Esophagus muscularis mucosa (tissue), 4 donors: ENCODE results near the gene PREX1. TPM values are rescaled to one million over a fixed set of nuclear protein-coding genes. Genes with fewer than 3 reads are reported as not detected.
A peak's percentile ranks its signal among the peaks of the same experiment; 100 is the strongest.

ENCODE experiments used
- DNase-seq: peaks from one replicate; pipeline ENCODE4 v3.0.0-alpha.2; 2017; ENCODE audit errors: extremely low spot score
- H3K27ac ChIP-seq, 4 donors: fragments of 200-600 bp; sonication (generic); replicated peaks in 1 of 4; 1 replicate in 3 of 4; 2 replicates in 1 of 4; pipeline ENCODE4 v1.5.1; 2016 to 2019; ENCODE audit warnings: mild to moderate bottlenecking in 1 of 4
- H3K27me3 ChIP-seq, 4 donors: fragments of 200-600 bp; sonication (generic); one replicate each; pipeline versions ENCODE4 v1.5.1 to v1.6.0; 2016 to 2019
- H3K36me3 ChIP-seq, 4 donors: fragments of 200-600 bp; sonication (generic); one replicate each; pipeline ENCODE4 v1.5.1; 2016 to 2019
- H3K4me1 ChIP-seq, 4 donors: fragments of 200-600 bp; sonication (generic); one replicate each; pipeline ENCODE4 v1.5.1; 2016 to 2019
- H3K4me3 ChIP-seq, 4 donors: fragments of 200-600 bp; sonication (generic); 1 replicate in 2 of 4; 2 replicates in 2 of 4; pipeline ENCODE4 v1.5.1; 2016 to 2019; ENCODE audit warnings: mild to moderate bottlenecking in 4 of 4, moderate library complexity in 1 of 4
- H3K9me3 ChIP-seq, 4 donors: fragments of 200-600 bp; sonication (generic); 1 replicate in 3 of 4; 2 replicates in 1 of 4; pipeline ENCODE4 v1.5.1; 2016 to 2019
- CTCF ChIP-seq, 3 experiments: fragments of 200-600 bp in 2 of 3; fragments of 450-650 bp in 1 of 3; sonication (generic) in 2 of 3; IDR thresholded peaks; one replicate each; pipeline ENCODE4 v1.5.1; 2017 to 2019; ENCODE audit warnings: antibody characterized with exemption in 3 of 3, mild to moderate bottlenecking in 2 of 3, moderate library complexity in 1 of 3
- EP300 ChIP-seq: sonication (generic); formaldehyde crosslinking; IDR thresholded peaks from one replicate; pipeline ENCODE4 v1.6.1; 2017; ENCODE audit warnings: antibody characterized with exemption
- POLR2A ChIP-seq: fragments of 450-650 bp; IDR thresholded peaks from one replicate; pipeline ENCODE4 v1.6.1; 2017; ENCODE audit warnings: antibody characterized with exemption, moderate library complexity, mild to moderate bottlenecking, low read depth
- POLR2AphosphoS5 ChIP-seq, 2 donors: sonication (generic); formaldehyde crosslinking; IDR thresholded peaks; one replicate each; pipeline ENCODE4 v1.6.1; 2017; ENCODE audit warnings: antibody characterized with exemption in 2 of 2
- WGBS: methylation state at CpG from one replicate; pipeline ENCODE4 v1.1.5; 2018; 5-methylcytosine and 5-hydroxymethylcytosine counted together
- intact Hi-C: fragments of 100-400 bp; cut with DNase I; formaldehyde crosslinking; loops from one replicate; pipeline ENCODE4 v1.15.1; 2023
- total RNA-seq, 4 donors: library from RNA; depleted of rRNA; stranded (reverse); fragments of >200 nt; gene quantifications; one replicate each; pipeline versions ENCODE4 v1.1.0 to v1.2.1, GENCODE V29; 2016

PREX1 gene
- total RNA-seq, 4 donors from 2014 or later, result 20.8 to 37.1 (median 24.3) TPM

- H3K27me3 ChIP-seq, result no peaks in the 10 kb centered on the region
- intact Hi-C loops, result no loop called here
- peaks cover 0 to 94% (median 69%) of the 10 kb centered on the region in 4 donors for H3K36me3 ChIP-seq
- no peak for TF ChIP-seq POLR2A
- no peak for TF ChIP-seq EP300
- no peak for TF ChIP-seq CTCF (IDR thresholded peaks at IDR 0.05)
- TF ChIP-seq POLR2AphosphoS5 (IDR thresholded peaks at IDR 0.05), result no peak
- H3K27ac ChIP-seq, result no peak overlapping the region
- no peaks in the 10 kb centered on the region for H3K4me1 ChIP-seq
- no peaks in the 10 kb centered on the region for H3K9me3 ChIP-seq
- 96% methylated on average over 5 of the region's 5 CpGs for WGBS
- H3K4me3 ChIP-seq, result no peak overlapping the region
- no peak for DNase-seq
Measured at GRCh38 chr20:48639899-48640298, 187.9 kb downstream of the PREX1 start.

GRCh38 chr20:48638546-48638945 lies 189.3 kb downstream of the PREX1 start:
- no peaks in the 10 kb centered on the region for H3K9me3 ChIP-seq
- TF ChIP-seq CTCF (IDR thresholded peaks at IDR 0.05) (no peak), EP300 (no peak), POLR2A (no peak), POLR2AphosphoS5 (IDR thresholded peaks at IDR 0.05) (no peak)
- no peak for DNase-seq
- no peaks in the 10 kb centered on the region for H3K27me3 ChIP-seq
- intact Hi-C loops, result no loop called here
- no peak overlapping the region for H3K4me3 ChIP-seq
- 83% methylated on average over 7 of the region's 11 CpGs for WGBS
- peaks cover 0 to 90% (median 65%) of the 10 kb centered on the region in 4 donors for H3K36me3 ChIP-seq
- H3K27ac ChIP-seq, result no peak overlapping the region
- H3K4me1 ChIP-seq, result no peaks in the 10 kb centered on the region

GRCh38 chr20:48637461-48637860 lies 190.3 kb downstream of the PREX1 start:
- WGBS, result 83% methylated on average over 5 of the region's 9 CpGs
- intact Hi-C loops, result no loop called here
- H3K27me3 ChIP-seq, result no peaks in the 10 kb centered on the region
- no peak for TF ChIP-seq CTCF (IDR thresholded peaks at IDR 0.05)
- no peak for TF ChIP-seq POLR2A
- TF ChIP-seq POLR2AphosphoS5 (IDR thresholded peaks at IDR 0.05), result no peak
- DNase-seq, result no peak
- peaks cover 0 to 90% (median 65%) of the 10 kb centered on the region in 4 donors for H3K36me3 ChIP-seq
- no peak overlapping the region for H3K4me3 ChIP-seq
- no peaks in the 10 kb centered on the region for H3K4me1 ChIP-seq
- no peak overlapping the region for H3K27ac ChIP-seq
- no peaks in the 10 kb centered on the region for H3K9me3 ChIP-seq

GRCh38 chr20:48636301-48636700 lies 191.5 kb downstream of the PREX1 start:
- H3K27ac ChIP-seq, result no peak overlapping the region
- no CpG with 5 or more reads among the region's 26 CpGs for WGBS
- H3K36me3 ChIP-seq, result peaks cover 7 to 92% (median 70%) of the 10 kb centered on the region in 4 donors
- H3K4me1 ChIP-seq, result no peaks in the 10 kb centered on the region
- H3K9me3 ChIP-seq, result no peaks in the 10 kb centered on the region
- intact Hi-C loops, result no loop called here
- no peaks in the 10 kb centered on the region for H3K27me3 ChIP-seq
- no peak for DNase-seq
- TF ChIP-seq POLR2A, result no peak
- no peak for TF ChIP-seq POLR2AphosphoS5 (IDR thresholded peaks at IDR 0.05)
- no peak for TF ChIP-seq CTCF (IDR thresholded peaks at IDR 0.05)
- TF ChIP-seq EP300, result no peak
- H3K4me3 ChIP-seq, result no peak overlapping the region

GRCh38 chr20:48635791-48636267 lies 192.0 kb downstream of the PREX1 start:
- Histone ChIP-seq H3K27me3 (no peaks in the 10 kb centered on the region), H3K4me3 (no peak overlapping the region), H3K27ac (no peak overlapping the region), H3K9me3 (no peaks in the 10 kb centered on the region), H3K36me3 (peaks cover 7 to 92% (median 72%) of the 10 kb centered on the region in 4 donors), H3K4me1 (no peaks in the 10 kb centered on the region)
- intact Hi-C loops, result no loop called here
- WGBS, result 38% methylated on average over 5 of the region's 5 CpGs
- no peak for TF ChIP-seq POLR2A
- peak; percentile 35 to 75 (median 37) for TF ChIP-seq CTCF (IDR thresholded peaks at IDR 0.05)
- no peak for TF ChIP-seq EP300
- no peak for DNase-seq
